ENCODE results near the gene PALMD. TPM values are rescaled to one million over a fixed set of nuclear protein-coding genes. Genes with fewer than 3 reads are reported as not detected.

Gene PALMD
- total and polyA plus RNA-seq, 2 experiments from 2014 or later, result 14.0 to 18.5 TPM

DNA sequence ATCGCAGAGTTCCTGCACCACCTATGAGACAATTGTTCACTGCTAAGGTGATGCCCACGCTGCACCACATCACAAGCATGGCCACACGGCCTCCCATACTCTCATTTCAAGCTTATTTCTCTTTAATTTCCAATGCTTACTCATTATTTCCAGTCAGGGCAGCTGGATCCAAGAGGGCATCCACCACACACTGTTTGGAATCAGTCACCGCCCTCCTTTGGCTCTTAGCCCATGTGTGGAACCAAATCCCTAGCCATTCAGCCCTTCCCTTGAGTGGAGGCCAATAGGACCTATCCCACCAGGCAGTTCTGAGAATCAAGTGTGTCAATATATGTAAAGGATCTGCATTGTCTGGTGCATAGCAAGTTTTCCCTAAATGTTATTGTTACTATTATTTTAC is 26.3 kb upstream of the PALMD start:
- no peaks in the 10 kb centered on the region for H3K36me3 ChIP-seq (replicated peaks; ENCODE audit: insufficient read depth, low read depth)
- DNase-seq (ENCODE audit: low spot score), result no peak
- no peak overlapping the region for H3K4me3 ChIP-seq
- no peaks in the 10 kb centered on the region for H3K79me2 ChIP-seq
- no peak overlapping the region for H2AFZ ChIP-seq
- H3K9me2 ChIP-seq (replicated peaks; ENCODE audit: insufficient read depth), result no peaks in the 10 kb centered on the region
- no peaks in the 10 kb centered on the region for H4K20me1 ChIP-seq (ENCODE audit: insufficient read depth, poor library complexity, severe bottlenecking)
- H3K4me1 ChIP-seq (ENCODE audit: insufficient read depth), result no peaks in the 10 kb centered on the region
- TF ChIP-seq, protein P1, sequence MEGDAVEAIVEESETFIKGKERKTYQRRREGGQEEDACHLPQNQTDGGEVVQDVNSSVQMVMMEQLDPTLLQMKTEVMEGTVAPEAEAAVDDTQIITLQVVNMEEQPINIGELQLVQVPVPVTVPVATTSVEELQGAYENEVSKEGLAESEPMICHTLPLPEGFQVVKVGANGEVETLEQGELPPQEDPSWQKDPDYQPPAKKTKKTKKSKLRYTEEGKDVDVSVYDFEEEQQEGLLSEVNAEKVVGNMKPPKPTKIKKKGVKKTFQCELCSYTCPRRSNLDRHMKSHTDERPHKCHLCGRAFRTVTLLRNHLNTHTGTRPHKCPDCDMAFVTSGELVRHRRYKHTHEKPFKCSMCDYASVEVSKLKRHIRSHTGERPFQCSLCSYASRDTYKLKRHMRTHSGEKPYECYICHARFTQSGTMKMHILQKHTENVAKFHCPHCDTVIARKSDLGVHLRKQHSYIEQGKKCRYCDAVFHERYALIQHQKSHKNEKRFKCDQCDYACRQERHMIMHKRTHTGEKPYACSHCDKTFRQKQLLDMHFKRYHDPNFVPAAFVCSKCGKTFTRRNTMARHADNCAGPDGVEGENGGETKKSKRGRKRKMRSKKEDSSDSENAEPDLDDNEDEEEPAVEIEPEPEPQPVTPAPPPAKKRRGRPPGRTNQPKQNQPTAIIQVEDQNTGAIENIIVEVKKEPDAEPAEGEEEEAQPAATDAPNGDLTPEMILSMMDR (IDR thresholded peaks at IDR 0.05; ENCODE audit: poor library complexity), result no peak
- no peak for TF ChIP-seq EZH2 (IDR thresholded peaks at IDR 0.05; ENCODE audit: borderline replicate concordance)
- no peak for TF ChIP-seq EZH2phosphoT487 (IDR thresholded peaks at IDR 0.05; ENCODE audit: low read depth, severe bottlenecking, unreplicated experiment)
- H3K27ac ChIP-seq, result no peak overlapping the region
- no peaks in the 10 kb centered on the region for H3K27me3 ChIP-seq
- no peak overlapping the region for H3K4me2 ChIP-seq
- no peaks in the 10 kb centered on the region for H3K9me3 ChIP-seq (ENCODE audit: low read depth)
- WGBS (ENCODE audit: low lambda C conversion rate, missing lambda C conversion rate), result 93% methylated on average over 4 of the region's 4 CpGs

DNA sequence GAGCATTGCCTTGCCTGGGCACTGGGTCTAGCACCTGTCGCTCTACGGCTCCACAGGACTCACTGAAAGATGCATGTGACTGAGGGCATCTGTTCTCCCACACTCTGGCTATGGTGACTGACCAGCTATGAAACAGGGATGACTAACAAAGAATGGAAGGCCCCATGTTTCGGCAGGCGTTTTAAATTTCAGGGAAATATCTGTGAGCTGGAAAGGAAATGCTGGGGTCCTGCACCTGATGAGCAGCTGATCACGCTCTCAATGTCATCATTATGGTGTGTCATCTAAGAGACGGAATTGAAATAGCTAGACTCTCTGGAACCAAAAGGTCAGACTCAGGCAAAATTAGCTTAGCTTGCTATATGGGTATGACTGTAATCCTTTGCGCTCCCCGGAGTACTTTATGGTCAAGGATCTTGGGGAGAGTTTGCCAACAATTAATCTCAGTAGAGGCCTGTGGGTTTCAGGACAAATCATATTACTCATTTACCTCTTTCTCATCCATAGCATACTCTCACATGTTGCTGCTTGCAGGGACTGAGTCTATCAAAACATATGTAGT is 24.5 kb upstream of the PALMD start:
- Histone ChIP-seq H2AFZ (no peak overlapping the region), H3K4me2 (no peak overlapping the region)
- 97% methylated on average over 8 of the region's 8 CpGs for WGBS (ENCODE audit: low lambda C conversion rate, missing lambda C conversion rate)

DNA sequence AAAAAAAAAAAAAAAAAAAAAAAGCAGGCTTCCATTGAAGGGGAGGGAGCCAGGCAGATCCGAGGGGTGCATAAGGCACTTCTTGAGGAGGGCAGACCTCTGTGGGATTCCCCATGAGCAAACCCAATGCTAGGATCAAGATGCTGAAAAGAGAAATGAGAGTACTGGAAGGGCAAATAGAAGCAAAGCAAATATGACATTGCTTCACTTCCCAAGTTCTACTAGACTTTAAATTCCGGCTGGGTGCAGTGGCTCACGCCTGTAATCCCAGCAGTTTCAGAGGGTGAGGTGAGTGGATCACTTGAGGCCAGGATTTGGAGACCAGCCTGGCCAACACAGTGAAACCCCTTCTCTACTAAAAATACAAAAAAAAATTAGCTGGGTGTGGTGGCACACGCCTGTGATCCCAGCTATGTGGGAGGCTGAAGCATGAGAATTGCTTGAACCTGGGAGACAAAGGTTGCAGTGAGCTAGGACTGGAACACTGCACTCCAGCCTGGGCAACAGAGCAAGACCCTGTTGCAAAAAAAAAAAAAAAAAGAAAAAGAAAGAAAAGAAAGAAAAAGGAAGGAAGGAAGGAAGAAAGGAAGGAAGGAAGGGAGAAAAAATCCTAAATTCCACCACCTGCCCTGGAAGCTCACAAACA is 23.1 kb upstream of the PALMD start:
- H3K9me2 ChIP-seq (replicated peaks; ENCODE audit: insufficient read depth), result no peaks in the 10 kb centered on the region
- H3K4me2 ChIP-seq, result no peak overlapping the region
- H3K4me3 ChIP-seq, result no peak overlapping the region
- H3K27ac ChIP-seq, result no peak overlapping the region
- no peaks in the 10 kb centered on the region for H3K79me2 ChIP-seq
- no peak overlapping the region for H2AFZ ChIP-seq
- no peaks in the 10 kb centered on the region for H4K20me1 ChIP-seq (ENCODE audit: insufficient read depth, poor library complexity, severe bottlenecking)
- no peaks in the 10 kb centered on the region for H3K27me3 ChIP-seq
- no peaks in the 10 kb centered on the region for H3K9me3 ChIP-seq (ENCODE audit: low read depth)
- H3K4me1 ChIP-seq (ENCODE audit: insufficient read depth), result no peaks in the 10 kb centered on the region
- WGBS (ENCODE audit: low lambda C conversion rate, missing lambda C conversion rate), result 86% methylated on average over 4 of the region's 4 CpGs
- TF ChIP-seq, protein P1 (IDR thresholded peaks at IDR 0.05; ENCODE audit: poor library complexity), result no peak
- TF ChIP-seq EZH2 (IDR thresholded peaks at IDR 0.05; ENCODE audit: borderline replicate concordance), result no peak
- no peak for TF ChIP-seq EZH2phosphoT487 (IDR thresholded peaks at IDR 0.05; ENCODE audit: low read depth, severe bottlenecking, unreplicated experiment)
- no peak for DNase-seq (ENCODE audit: low spot score)
- H3K36me3 ChIP-seq (replicated peaks; ENCODE audit: insufficient read depth, low read depth), result no peaks in the 10 kb centered on the region

More for the DNA sequence above, 24.5 kb upstream of the PALMD start:
- H3K4me3 ChIP-seq, result no peak overlapping the region
- H3K9me2 ChIP-seq (replicated peaks; ENCODE audit: insufficient read depth), result no peaks in the 10 kb centered on the region
- no peaks in the 10 kb centered on the region for H3K4me1 ChIP-seq (ENCODE audit: insufficient read depth)
- no peaks in the 10 kb centered on the region for H3K9me3 ChIP-seq (ENCODE audit: low read depth)
- H4K20me1 ChIP-seq (ENCODE audit: insufficient read depth, poor library complexity, severe bottlenecking), result no peaks in the 10 kb centered on the region
- no peaks in the 10 kb centered on the region for H3K27me3 ChIP-seq
- DNase-seq (ENCODE audit: low spot score), result no peak
- TF ChIP-seq EZH2phosphoT487 (IDR thresholded peaks at IDR 0.05; ENCODE audit: low read depth, severe bottlenecking, unreplicated experiment), result no peak
- TF ChIP-seq, protein P1 (IDR thresholded peaks at IDR 0.05; ENCODE audit: poor library complexity), result no peak
- no peak for TF ChIP-seq EZH2 (IDR thresholded peaks at IDR 0.05; ENCODE audit: borderline replicate concordance)
- H3K27ac ChIP-seq, result no peak overlapping the region
- H3K79me2 ChIP-seq, result no peaks in the 10 kb centered on the region
- H3K36me3 ChIP-seq (replicated peaks; ENCODE audit: insufficient read depth, low read depth), result no peaks in the 10 kb centered on the region

Measured in hepatocyte (in vitro differentiated cells).